Vagina (tissue), 2 donors: Measurements from ENCODE around the gene LACTB. TPM values are rescaled to one million over a fixed set of nuclear protein-coding genes. Genes with fewer than 3 reads are reported as not detected.

Source experiments
- DNase-seq, 2 donors: peaks; one replicate each; pipeline ENCODE4 v3.0.0-alpha.2; 2017; ENCODE audit errors: extremely low spot score in 2 of 2
- H3K27ac ChIP-seq: fragments of 200-600 bp; sonication (generic); one replicate; pipeline ENCODE4 v1.5.1; 2019
- H3K27me3 ChIP-seq: fragments of 200-600 bp; sonication (generic); one replicate; pipeline ENCODE4 v1.5.1; 2019
- H3K36me3 ChIP-seq, 2 donors: fragments of 200-600 bp; sonication (generic); one replicate each; pipeline ENCODE4 v1.5.1; 2017 to 2019
- H3K4me1 ChIP-seq: fragments of 200-600 bp; sonication (generic); one replicate; pipeline ENCODE4 v1.5.1; 2019
- H3K4me3 ChIP-seq, 2 donors: fragments of 200-600 bp; sonication (generic); 1 replicate in 1 of 2; 2 replicates in 1 of 2; pipeline ENCODE4 v1.5.1; 2016 to 2019
- H3K9me3 ChIP-seq: fragments of 200-600 bp; sonication (generic); one replicate; pipeline ENCODE4 v1.5.1; 2019
- CTCF ChIP-seq, 3 experiments: fragments of 450-650 bp in 2 of 3; fragments of 200-600 bp in 1 of 3; sonication (generic) in 1 of 3; IDR thresholded peaks; one replicate each; pipeline ENCODE4 v1.5.1; 2017 to 2019; ENCODE audit warnings: antibody characterized with exemption in 3 of 3, mild to moderate bottlenecking in 2 of 3, moderate library complexity in 2 of 3
- POLR2A ChIP-seq, 2 donors: fragments of 450-650 bp; IDR thresholded peaks; one replicate each; pipeline ENCODE4 v1.6.1; 2017; ENCODE audit warnings: antibody characterized with exemption in 2 of 2, mild to moderate bottlenecking in 2 of 2, moderate library complexity in 2 of 2
- POLR2AphosphoS5 ChIP-seq, 2 donors: sonication (generic); formaldehyde crosslinking; IDR thresholded peaks; one replicate each; pipeline ENCODE4 v1.9.0; 2017; ENCODE audit warnings: antibody characterized with exemption in 2 of 2, mild to moderate bottlenecking in 2 of 2, low read depth in 1 of 2; ENCODE audit not compliant: insufficient read depth in 1 of 2
- intact Hi-C: fragments of 100-400 bp; cut with DNase I; formaldehyde crosslinking; loops from one replicate; pipeline ENCODE4 v1.15.1; 2023
- total RNA-seq: library from RNA; depleted of rRNA; stranded (reverse); fragments of >200 nt; gene quantifications from one replicate; pipeline ENCODE4 v1.2.3, GENCODE V29; 2016

LACTB gene
- total RNA-seq, 1 donor from 2014 or later, result 23.3 TPM

DNA sequence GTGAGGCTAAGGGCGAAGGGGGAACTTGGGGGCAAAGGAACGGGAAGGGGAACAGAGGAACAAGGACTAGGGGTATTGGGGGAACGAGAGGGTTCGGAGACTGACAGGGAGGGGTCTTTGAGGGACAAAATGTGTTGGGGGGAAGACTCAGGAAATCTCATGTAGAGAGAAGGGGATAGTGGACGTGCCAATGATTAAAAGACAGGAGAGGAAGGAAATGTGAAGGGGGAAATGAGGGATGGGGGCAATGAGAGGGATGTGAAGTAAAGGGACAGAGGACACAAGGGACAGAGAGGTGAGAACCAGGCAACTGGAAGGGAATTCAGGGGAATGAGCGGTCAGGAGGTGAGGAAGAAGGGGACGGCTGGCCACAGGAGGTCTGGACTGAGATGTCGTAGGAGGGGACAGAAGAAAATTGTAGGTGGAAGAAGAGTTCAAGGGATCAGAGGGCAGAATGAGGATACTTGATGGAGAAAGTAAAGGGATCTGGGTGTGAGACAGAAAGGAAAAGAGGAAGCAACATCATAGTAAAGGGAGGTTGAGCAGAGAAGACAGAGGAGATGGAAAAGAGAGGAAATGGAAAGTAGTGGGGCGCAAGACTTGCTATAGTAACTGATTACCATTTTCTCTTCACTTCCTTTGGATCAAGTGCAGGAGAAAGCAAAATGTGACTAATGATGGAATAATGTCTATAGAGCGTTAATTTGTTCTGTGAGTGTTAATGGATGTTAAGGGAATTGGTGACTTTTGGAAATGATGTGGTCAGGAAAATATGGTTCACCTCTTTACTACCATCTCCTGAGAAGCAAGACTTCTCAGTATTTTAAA, 68.5 kb downstream of the LACTB start:
- Histone ChIP-seq H3K9me3 (no peaks in the 10 kb centered on the region), H3K4me1 (peaks cover 45% of the 10 kb centered on the region), H3K36me3 (no peaks in the 10 kb centered on the region), H3K27me3 (no peaks in the 10 kb centered on the region), H3K4me3 (peak overlapping the region; percentile 67 to 89), H3K27ac (peak overlapping the region; percentile 84)
- TF ChIP-seq POLR2A (IDR thresholded peaks at IDR 0.05) (no peak), POLR2AphosphoS5 (IDR thresholded peaks at IDR 0.05; ENCODE audit: insufficient read depth in 1 of 2, low read depth in 1 of 2) (no peak), CTCF (IDR thresholded peaks at IDR 0.05) (no peak)
- intact Hi-C loops, result loop anchor here (5.0 to 10.0 kb wide), 2 partner anchors 55 to 87 kb away; partner anchors contain the start of gene APH1B
- DNase-seq, result no peak

DNA sequence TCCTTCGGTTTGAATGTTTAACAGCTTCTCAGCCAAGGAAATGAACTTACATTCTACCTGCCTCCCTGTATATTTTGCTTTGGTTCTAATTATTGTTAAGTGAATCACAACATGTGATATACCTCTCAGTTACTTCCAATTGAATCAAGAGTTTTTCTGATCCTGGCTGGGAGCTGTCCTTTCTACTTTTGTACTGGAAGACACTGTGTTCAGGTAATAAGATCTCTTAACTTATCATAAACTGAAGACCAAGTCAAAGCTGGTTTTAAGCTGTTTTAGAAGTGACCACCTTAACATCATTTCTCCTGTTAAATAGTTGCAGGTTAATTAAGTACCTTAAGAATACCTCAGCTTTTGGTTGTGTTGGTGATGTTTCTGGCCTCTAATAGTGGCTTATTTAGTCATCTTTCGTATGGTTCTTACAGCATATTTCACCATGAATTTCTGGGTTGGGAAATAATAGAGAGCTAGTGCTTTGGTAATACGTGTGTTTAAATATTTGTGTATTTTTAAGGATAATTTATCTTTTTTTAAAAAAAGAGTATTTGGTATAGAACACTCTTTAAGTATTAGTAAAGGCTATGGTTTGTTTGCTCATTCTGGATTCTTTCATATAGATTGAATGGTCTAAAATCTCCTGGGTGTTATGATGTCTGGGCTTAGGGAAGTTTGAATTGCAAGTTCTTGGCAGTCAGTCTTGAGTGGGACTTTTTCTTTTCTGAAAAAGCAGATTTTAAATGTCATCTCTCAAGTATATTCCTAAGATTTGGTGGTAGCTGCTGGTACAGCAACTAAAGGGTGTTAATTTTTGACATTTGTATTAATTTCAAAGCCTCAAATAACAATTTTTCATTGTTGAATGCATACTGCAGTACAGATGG, 69.3 kb downstream of the LACTB start:
- Histone ChIP-seq H3K9me3 (no peaks in the 10 kb centered on the region), H3K36me3 (no peaks in the 10 kb centered on the region), H3K27ac (peak overlapping the region; percentile 84), H3K4me1 (peaks cover 53% of the 10 kb centered on the region), H3K27me3 (no peaks in the 10 kb centered on the region), H3K4me3 (peak overlapping the region; percentile 67 to 89)
- intact Hi-C loops, result loop anchor here (5.0 to 10.0 kb wide), 2 partner anchors 54 to 86 kb away; partner anchors contain the start of gene APH1B
- DNase-seq, result no peak
- TF ChIP-seq CTCF (IDR thresholded peaks at IDR 0.05) (no peak), POLR2A (IDR thresholded peaks at IDR 0.05) (no peak), POLR2AphosphoS5 (IDR thresholded peaks at IDR 0.05; ENCODE audit: insufficient read depth in 1 of 2, low read depth in 1 of 2) (peak in 1 of 2 donors; percentile 8)

Other genes starting within 250 kb of the LACTB start
- 498 TPM for gene TPM1, start 79.1 kb upstream of the LACTB start, total RNA-seq
- 74.6 TPM for gene RPS27L, start 35.6 kb downstream of the LACTB start, total RNA-seq
- gene RAB8B, start 67.7 kb downstream of the LACTB start, total RNA-seq, result 29.5 TPM
- 22.8 TPM for gene APH1B, start 155.7 kb downstream of the LACTB start, total RNA-seq